PC-9 (cell line): ENCODE measurements around the gene HSPA1B. TPM values are rescaled to one million over a fixed set of nuclear protein-coding genes. Genes with fewer than 3 reads are reported as not detected.

ENCODE experiments used
- BruUV-seq: library from RNA; stranded (reverse); fragments of 400-500 nt; replicated peaks from 2 replicates; lab custom pipeline; 2021; lab: Mats Ljungman, UMichigan
- CTCF ChIA-PET: fragments of 300-600 bp; sonication (Branson Sonifier 250); formaldehyde crosslinking; loops from one replicate; lab custom pipeline; 2022; ENCODE audit warnings: antibody characterized with exemption; lab: Charles Lee
- POLR2A ChIA-PET: fragments of 300-600 bp; sonication (Branson Sonifier 250); formaldehyde crosslinking; loops from one replicate; lab custom pipeline; 2022; ENCODE audit warnings: antibody characterized with exemption; ENCODE audit not compliant: unreplicated experiment; lab: Charles Lee
- DNase-seq, 2 experiments: peaks; one replicate each; pipeline versions ENCODE4 v3.0.0 to v3.0.0-alpha.2; 2015 to 2022; ENCODE audit warnings: mixed read lengths in 1 of 2
- H2AFZ ChIP-seq: fragments of 200-600 bp; sonication (generic); 2 replicates; pipeline ENCODE4 v1.8.1; 2017; ENCODE audit warnings: antibody characterized with exemption
- H3F3A ChIP-seq: fragments of 200-600 bp; sonication (generic); 2 replicates; pipeline ENCODE4 v1.8.1; 2017; ENCODE audit warnings: antibody characterized with exemption, mild to moderate bottlenecking, low read depth; ENCODE audit not compliant: insufficient read depth
- H3K27ac ChIP-seq: fragments of 200-600 bp; sonication (generic); 2 replicates; pipeline ENCODE4 v1.6.1; 2016; ENCODE audit warnings: mixed run types
- H3K27me3 ChIP-seq: fragments of 200-600 bp; sonication (generic); 2 replicates; pipeline ENCODE4 v1.6.1; 2016; ENCODE audit warnings: low read depth, mixed run types; ENCODE audit not compliant: insufficient read depth
- H3K36me3 ChIP-seq: fragments of 200-600 bp; sonication (generic); 2 replicates; pipeline ENCODE4 v1.6.1; 2016; ENCODE audit warnings: low read depth, mixed run types
- H3K4me1 ChIP-seq: fragments of 200-600 bp; sonication (generic); replicated peaks from 2 replicates; pipeline ENCODE4 v1.6.1; 2016; ENCODE audit warnings: mixed run types; ENCODE audit not compliant: insufficient read depth
- H3K4me2 ChIP-seq: fragments of 200-600 bp; sonication (generic); 2 replicates; pipeline ENCODE4 v1.6.1; 2017; ENCODE audit warnings: mixed run types
- H3K4me3 ChIP-seq: fragments of 200-600 bp; sonication (generic); 2 replicates; pipeline ENCODE4 v1.6.1; 2016; ENCODE audit warnings: mixed run types
- H3K79me2 ChIP-seq: fragments of 200-600 bp; sonication (generic); 2 replicates; pipeline ENCODE4 v1.6.1; 2017; ENCODE audit warnings: low read depth, mixed run types
- H3K9me2 ChIP-seq: fragments of 200-600 bp; sonication (generic); 2 replicates; pipeline ENCODE4 v1.8.1; 2017; ENCODE audit warnings: mild to moderate bottlenecking; ENCODE audit not compliant: insufficient read depth
- H3K9me3 ChIP-seq: fragments of 200-600 bp; sonication (generic); 2 replicates; pipeline ENCODE4 v1.8.1; 2016; ENCODE audit warnings: low read depth; ENCODE audit not compliant: insufficient read depth
- H4K20me1 ChIP-seq: fragments of 200-600 bp; sonication (generic); 2 replicates; pipeline ENCODE4 v1.8.1; 2017; ENCODE audit not compliant: insufficient read depth
- EZH2 ChIP-seq: fragments of 200-600 bp; sonication (generic); IDR thresholded peaks from 2 replicates; pipeline ENCODE4 v1.8.0; 2017; ENCODE audit warnings: antibody characterized with exemption, low read depth
- intact Hi-C: fragments of 100-400 bp; cut with micrococcal nuclease; formaldehyde crosslinking; loops from one replicate; pipeline ENCODE4 v1.10.0; 2022; ENCODE audit not compliant: unreplicated experiment
- total RNA-seq: library from RNA; stranded (reverse); gene quantifications from 2 replicates; pipeline ENCODE4 v1.2.3, GENCODE V29; 2021
- TF ChIP-seq, protein P1 (sequence below): fragments of 200-600 bp; sonication (generic); conservative IDR thresholded peaks from 2 replicates; pipeline ENCODE4 v1.6.1; 2017; ENCODE audit warnings: mixed run types, antibody characterized with exemption, mild to moderate bottlenecking, moderate library complexity

HSPA1B gene
- total RNA-seq, 1 experiment from 2014 or later, result 334 TPM

DNA sequence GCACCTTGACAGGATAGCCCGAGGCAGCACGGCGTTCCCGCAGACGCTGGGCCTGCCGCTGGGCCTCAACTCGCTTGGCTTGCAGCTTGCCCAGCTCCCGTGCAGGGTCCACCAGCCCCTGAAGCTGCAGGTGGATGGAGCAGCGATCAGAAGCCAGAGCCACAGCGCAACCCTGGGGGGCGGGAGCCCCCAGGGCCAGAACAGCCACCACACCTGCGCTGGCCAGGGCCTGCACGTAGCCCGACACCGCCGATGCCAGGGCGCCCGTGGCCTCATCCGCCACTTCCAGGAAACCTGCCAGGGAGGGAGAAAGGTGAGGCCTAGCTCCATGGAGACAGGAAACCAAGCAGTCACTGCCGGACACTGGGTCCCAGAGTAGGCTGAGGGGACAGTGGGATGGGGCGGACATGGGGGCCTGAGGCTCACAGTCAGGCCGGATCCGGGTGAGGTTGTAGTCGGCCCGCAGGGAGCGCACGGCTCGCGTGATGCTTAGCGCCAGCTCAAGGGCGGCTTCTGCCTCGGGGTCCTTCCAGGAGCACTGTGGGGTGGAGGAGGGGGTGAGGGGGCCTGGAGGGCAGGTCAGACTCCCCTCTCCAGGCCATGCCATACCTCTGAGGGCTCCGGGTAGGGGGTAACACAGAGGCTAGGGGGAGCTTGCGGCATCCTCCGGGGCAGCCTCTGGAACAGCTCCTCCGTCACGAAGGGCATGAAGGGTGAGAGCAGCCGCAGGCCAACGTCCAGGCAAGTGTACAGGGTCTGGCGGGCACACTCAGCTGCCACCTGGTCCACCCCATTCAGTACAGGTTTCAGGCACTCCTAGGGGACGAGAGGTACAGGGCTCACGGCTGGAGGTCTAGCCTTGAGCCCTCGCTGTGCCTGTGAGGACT is 48.3 kb upstream of the HSPA1B start:
- no peak overlapping the region for H3K27ac ChIP-seq
- POLR2A ChIA-PET, result interaction anchor here (0.6 kb wide), 1 partner anchor 166 kb away, joined by 5 read pairs; the partner anchor contains the start of gene CFB
- no peak for TF ChIP-seq EZH2
- TF ChIP-seq, protein P1, sequence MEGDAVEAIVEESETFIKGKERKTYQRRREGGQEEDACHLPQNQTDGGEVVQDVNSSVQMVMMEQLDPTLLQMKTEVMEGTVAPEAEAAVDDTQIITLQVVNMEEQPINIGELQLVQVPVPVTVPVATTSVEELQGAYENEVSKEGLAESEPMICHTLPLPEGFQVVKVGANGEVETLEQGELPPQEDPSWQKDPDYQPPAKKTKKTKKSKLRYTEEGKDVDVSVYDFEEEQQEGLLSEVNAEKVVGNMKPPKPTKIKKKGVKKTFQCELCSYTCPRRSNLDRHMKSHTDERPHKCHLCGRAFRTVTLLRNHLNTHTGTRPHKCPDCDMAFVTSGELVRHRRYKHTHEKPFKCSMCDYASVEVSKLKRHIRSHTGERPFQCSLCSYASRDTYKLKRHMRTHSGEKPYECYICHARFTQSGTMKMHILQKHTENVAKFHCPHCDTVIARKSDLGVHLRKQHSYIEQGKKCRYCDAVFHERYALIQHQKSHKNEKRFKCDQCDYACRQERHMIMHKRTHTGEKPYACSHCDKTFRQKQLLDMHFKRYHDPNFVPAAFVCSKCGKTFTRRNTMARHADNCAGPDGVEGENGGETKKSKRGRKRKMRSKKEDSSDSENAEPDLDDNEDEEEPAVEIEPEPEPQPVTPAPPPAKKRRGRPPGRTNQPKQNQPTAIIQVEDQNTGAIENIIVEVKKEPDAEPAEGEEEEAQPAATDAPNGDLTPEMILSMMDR, result no peak
- no peaks in the 10 kb centered on the region for H4K20me1 ChIP-seq
- CTCF ChIA-PET, result no interaction called here
- BruUV-seq, result no TSS peak
- peaks cover 31% of the 10 kb centered on the region for H3K4me1 ChIP-seq
- no peak overlapping the region for H3K4me2 ChIP-seq
- no peak overlapping the region for H2AFZ ChIP-seq
- no peaks in the 10 kb centered on the region for H3K27me3 ChIP-seq
- H3F3A ChIP-seq, result peaks cover 24% of the 10 kb centered on the region; the same call in 1 of the 2 replicates
- no peaks in the 10 kb centered on the region for H3K9me2 ChIP-seq
- DNase-seq, result no peak
- H3K79me2 ChIP-seq, result no peaks in the 10 kb centered on the region
- intact Hi-C loops, result loop anchor here (10.0 kb wide), 1 partner anchor 176 kb away; the partner anchor contains the start of genes NELFE and SKIC2
- no peaks in the 10 kb centered on the region for H3K9me3 ChIP-seq
- no peak overlapping the region for H3K4me3 ChIP-seq
- H3K36me3 ChIP-seq, result peaks cover 16% of the 10 kb centered on the region; the same call in 1 of the 2 replicates

DNA sequence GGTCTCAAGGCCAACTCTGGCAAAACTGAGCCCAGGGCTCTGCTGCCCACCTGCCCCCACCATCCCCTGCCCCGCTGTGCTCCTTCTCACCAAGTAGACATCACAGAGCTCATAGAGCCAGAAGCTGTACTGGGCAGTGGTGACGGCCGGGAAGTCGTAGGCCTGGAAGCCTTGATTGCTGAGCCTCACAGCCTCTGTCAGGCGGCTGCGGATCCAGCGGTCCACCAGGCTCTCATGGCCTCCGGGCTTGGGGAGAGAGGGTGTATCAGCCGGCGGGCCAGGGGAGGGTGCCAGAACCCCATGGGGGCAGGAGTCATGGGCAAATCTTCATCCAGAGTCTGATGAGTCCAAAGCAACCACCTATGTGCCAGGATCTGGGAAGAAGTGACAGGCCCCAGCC is 47.6 kb upstream of the HSPA1B start:
- no peaks in the 10 kb centered on the region for H3K79me2 ChIP-seq
- no TSS peak for BruUV-seq
- no peaks in the 10 kb centered on the region for H4K20me1 ChIP-seq
- DNase-seq, result no peak
- ChIA-PET CTCF (no interaction called here), POLR2A (interaction anchor here (0.6 kb wide), 1 partner anchor 166 kb away, joined by 5 read pairs; the partner anchor contains the start of gene CFB)
- TF ChIP-seq EZH2, result no peak
- TF ChIP-seq, protein P1, result no peak
- no peaks in the 10 kb centered on the region for H3K9me2 ChIP-seq
- intact Hi-C loops, result loop anchor here (10.0 kb wide), 1 partner anchor 175 kb away; the partner anchor contains the start of genes NELFE and SKIC2
- H3K36me3 ChIP-seq, result peaks cover 18% of the 10 kb centered on the region; the same call in 1 of the 2 replicates
- H3K9me3 ChIP-seq, result no peaks in the 10 kb centered on the region
- H3K27me3 ChIP-seq, result no peaks in the 10 kb centered on the region
- H3K4me1 ChIP-seq, result peaks cover 28% of the 10 kb centered on the region
- no peak overlapping the region for H2AFZ ChIP-seq
- peaks cover 24% of the 10 kb centered on the region; the same call in 1 of the 2 replicates for H3F3A ChIP-seq
- H3K27ac ChIP-seq, result no peak overlapping the region
- H3K4me3 ChIP-seq, result no peak overlapping the region
- no peak overlapping the region for H3K4me2 ChIP-seq

DNA sequence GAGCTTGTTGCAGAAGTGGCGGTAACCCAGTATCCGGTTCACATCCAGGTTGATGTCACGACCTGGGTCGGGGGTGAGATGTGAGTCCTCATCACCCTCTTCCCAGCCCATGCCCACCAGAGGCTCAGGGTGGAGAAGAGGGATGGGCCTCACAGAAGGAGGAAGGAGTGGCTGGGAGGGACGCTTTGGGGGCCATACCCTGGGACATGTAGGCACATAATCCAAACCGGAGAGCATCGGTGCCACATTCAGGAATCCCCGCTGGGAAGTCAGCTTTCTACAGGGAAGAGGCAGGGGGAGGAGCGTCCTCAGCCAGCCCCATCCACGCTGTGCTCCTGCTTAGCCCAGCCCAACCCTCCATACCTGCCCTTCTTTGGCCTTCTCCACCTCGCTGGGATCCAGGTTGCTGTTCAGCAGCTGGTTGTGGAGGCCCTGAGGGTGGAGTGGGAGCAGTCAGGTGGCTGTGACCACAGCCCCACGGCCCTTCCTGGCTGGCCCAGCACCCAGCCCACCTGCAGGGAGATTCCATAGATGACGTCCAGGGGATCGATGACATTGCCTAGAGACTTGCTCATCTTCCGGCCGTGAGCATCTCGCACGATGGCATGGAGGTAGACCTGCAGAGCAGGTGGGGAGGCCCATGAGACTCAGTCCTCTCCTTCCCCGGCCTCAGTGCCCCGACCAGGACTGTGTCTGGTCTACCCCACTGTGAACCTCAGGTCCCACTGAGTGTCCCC is 46.9 kb upstream of the HSPA1B start:
- Histone ChIP-seq H3K27ac (no peak overlapping the region), H3K79me2 (no peaks in the 10 kb centered on the region), H2AFZ (no peak overlapping the region), H3K27me3 (no peaks in the 10 kb centered on the region), H3K36me3 (peaks cover 18% of the 10 kb centered on the region; the same call in 1 of the 2 replicates), H3K4me2 (no peak overlapping the region), H3K4me1 (peaks cover 21% of the 10 kb centered on the region), H3K9me3 (no peaks in the 10 kb centered on the region), H3F3A (peaks cover 24% of the 10 kb centered on the region; the same call in 1 of the 2 replicates), H3K9me2 (no peaks in the 10 kb centered on the region), H4K20me1 (no peaks in the 10 kb centered on the region), H3K4me3 (no peak overlapping the region)
- DNase-seq, result no peak
- BruUV-seq, result no TSS peak
- intact Hi-C loops, result no loop called here
- ChIA-PET CTCF (no interaction called here), POLR2A (no interaction called here)
- TF ChIP-seq, protein P1, result no peak
- TF ChIP-seq EZH2, result no peak
